Stimulated activated CD4-positive, alpha-beta T cell treated with anti-CD3 and anti-CD28 coated beads, Interleukin-1b, Interleukin-23, amount 100 ng/mL, for 1 hour (primary cell): ENCODE data around the gene SLC4A1AP.
A peak's percentile ranks its signal among the peaks of the same experiment; 100 is the strongest.
"Not testable (repeated sequence)": the region's sequence is repeated elsewhere in the genome, so short reads cannot be mapped to it uniquely, and the experiment has no call there.

Experiments
- DNase-seq, 2 donors: peaks; one replicate each; pipeline ENCODE4 v3.0.0-alpha.2; 2020; ENCODE audit warnings: low read depth in 2 of 2

SLC4A1AP gene

DNA sequence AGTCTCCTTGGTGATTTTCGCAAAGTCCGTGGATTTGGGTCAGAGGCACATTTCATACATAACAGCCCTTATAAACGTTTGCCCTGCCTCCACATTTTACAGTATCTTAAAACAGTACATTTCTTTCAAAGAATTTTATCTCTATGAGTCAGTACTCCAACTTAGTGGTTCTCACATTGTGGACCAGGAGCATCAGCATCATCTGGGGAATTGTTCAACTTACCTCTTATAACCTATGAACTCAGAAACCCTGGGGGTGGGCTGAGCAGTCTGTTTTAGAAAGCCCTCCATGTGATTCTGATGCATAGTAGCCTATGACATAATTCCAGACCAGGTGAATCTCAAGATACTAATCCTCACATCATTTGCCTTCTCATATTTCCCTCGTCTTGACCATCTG lies 12.6 kb upstream of the SLC4A1AP start:
- DNase-seq, result no peak

GRCh38 chr2:27652341-27652740 lies 11.3 kb upstream of the SLC4A1AP start:
- DNase-seq, result no peak

- DNase-seq, result no peak
Observed at GRCh38 chr2:27652790-27653189, 10.9 kb upstream of the SLC4A1AP start.

GRCh38 chr2:27653397-27653796 lies 10.3 kb upstream of the SLC4A1AP start:
- DNase-seq, result no peak

DNA sequence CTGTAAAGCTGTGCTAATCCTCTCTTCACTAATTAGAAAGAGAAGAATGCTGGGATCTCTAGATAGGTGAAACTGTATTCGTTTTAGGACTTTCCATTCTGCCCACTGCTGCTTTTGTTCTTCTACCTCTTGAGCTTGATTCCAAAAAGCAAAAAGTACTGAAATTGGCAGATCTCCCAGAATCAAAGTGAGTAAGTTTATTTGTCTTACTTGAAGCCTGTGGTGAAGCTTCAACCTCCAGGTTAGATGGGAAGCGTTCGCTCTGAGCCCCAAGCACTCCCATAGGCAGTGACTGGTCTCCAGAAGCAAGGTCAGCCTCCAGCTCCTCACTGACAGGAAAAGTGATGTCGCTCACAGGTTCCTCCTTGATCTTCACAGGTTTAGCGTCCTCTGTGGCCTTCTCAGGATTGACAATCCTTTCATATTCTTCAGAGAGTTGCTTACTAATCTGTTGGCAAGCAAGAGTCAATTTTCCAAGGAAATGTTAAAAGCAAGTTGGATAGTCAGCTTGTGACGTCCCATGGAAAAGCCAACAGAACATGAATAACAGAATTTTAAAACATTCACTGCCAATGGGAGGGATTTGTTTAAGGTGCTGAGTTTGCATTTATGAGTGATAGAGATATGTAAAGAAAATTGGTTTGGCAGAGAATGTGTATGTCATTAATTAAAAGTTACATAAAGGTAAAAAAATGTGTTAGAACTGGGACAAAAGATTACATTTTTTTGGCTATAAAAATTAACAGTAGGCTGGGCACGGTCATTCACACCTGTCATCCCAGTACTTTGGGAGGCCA lies 8.3 kb upstream of the SLC4A1AP start:
- DNase-seq, result no peak

DNA sequence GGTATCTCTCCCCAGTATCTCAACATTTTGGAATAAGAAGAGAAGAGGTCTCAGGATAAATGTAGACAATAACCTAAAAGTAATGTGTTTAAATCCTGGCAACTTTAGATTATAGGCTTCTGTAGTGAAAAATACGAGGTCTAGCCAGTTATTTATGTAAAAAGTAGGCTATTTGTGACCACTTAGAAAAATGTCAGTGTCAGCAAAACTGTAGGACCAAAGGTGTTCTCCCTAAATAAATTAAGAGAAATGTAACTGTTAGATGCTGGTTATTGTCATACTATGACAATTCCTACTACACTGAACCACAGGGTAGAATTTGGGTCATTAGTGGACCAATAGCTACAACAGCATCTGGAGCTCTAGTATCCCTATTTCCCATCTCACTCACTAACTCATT lies 2.3 kb upstream of the SLC4A1AP start:
- DNase-seq, result no peak

GRCh38 chr2:27664154-27664574 lies 475 bp downstream of the SLC4A1AP start:
- DNase-seq, result no peak

DNA sequence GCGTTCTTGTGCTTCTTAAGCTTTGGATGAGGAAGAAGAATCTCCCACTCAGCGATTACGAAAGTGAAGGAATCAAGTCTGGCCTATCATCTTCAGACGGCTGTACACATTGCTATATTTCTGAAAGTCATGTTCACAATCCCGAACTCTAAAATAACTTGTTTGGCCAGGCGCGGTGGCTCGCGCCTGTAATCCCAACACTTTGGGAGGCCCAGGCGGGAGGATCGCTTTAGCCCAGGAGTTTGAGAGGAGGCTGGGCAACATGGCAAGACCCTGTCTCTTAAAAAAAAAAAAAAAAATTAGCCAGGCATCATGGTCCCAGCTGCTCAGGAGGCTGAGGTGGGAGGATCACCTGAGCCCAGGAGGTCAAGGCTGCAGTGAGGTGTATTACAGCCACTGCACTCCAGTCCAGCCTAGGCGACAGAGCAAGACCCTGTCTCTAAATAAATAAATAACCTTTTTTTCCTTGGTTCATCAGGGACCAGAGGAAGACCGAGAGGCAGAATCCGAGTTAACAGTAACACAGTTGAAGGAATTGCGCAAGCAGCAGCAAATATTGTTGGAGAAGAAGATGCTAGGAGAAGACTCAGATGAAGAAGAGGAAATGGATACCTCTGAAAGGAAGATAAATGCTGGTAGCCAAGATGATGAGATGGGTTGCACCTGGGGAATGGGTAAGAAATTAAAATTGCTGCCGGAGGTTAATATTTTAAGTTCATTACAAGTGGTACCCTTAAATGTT lies 1.1 kb downstream of the SLC4A1AP start:
- DNase-seq, result no peak

- no peak for DNase-seq
Observed at GRCh38 chr2:27667446-27667845, 3.8 kb downstream of the SLC4A1AP start.

GRCh38 chr2:27671235-27671634 lies 7.5 kb downstream of the SLC4A1AP start:
- DNase-seq, result no peak

DNA sequence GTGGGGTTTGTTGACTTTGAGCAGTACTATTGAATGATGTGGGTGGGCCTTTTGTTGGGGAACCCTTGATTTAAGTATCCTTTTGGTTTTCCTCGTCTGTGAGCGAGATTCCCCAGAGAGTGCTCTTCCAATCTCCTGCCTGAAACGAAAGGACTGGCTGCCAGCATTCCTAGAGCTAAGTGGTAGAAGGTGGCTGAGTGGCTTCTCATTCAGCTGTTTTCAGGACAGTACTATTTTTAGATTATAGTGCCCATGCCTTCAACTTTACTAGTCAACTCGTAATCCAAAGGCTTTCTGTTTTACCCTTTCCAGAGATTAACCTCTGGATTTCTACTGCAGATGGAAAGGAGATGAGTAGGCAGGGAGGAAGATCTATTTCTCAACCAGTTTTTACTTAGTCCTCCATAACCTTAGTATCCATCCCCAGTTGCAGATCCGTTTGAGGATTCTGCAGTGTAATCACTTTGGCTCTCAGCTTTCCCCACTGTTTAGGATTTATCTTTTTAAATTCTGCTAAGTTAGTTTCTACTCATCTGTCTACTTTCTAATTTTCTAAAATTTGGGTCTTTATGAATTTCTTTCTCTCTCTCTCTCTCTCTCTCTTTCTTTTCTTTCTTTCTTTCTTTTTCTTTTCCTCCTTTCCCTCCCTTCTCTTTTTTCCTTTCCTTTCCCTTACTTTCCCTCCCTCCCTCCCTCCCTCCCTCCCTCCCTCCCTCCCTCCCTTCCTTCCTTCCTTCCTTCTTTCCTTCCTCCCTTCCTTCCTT lies 9.2 kb downstream of the SLC4A1AP start:
- DNase-seq, result no peak

DNA sequence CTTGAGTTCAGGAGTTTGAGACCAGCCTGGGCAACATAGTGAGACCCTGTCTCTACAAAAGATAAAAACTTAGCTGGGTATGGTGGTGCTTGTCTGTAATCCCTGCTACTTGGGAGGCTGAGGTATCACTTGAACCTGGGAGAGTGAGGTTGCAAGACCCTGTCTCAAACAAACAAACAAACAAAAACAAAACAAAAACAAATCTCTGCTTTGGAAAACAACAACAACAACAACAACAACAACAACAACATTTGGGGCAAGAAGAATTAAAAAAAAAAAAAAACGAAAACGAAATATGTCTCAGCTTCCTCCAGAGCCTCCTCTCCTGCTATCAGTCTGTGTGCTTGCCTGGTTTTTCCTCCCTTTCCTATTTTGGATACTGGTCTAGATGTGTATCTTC lies 16.9 kb downstream of the SLC4A1AP start:
- no peak for DNase-seq

- no peak for DNase-seq
Observed at GRCh38 chr2:27681841-27682240, 18.2 kb downstream of the SLC4A1AP start.

- not testable (repeated sequence) for DNase-seq
Observed at GRCh38 chr2:27682334-27682771, 18.7 kb downstream of the SLC4A1AP start.

- DNase-seq, result peak; percentile 77
Observed at GRCh38 chr2:27683390-27684071, 19.8 kb downstream of the SLC4A1AP start.

- DNase-seq, result not testable (repeated sequence)
Observed at GRCh38 chr2:27685006-27685405, 21.3 kb downstream of the SLC4A1AP start.

- DNase-seq, result no peak
Observed at GRCh38 chr2:27685577-27685976, 21.9 kb downstream of the SLC4A1AP start.

DNA sequence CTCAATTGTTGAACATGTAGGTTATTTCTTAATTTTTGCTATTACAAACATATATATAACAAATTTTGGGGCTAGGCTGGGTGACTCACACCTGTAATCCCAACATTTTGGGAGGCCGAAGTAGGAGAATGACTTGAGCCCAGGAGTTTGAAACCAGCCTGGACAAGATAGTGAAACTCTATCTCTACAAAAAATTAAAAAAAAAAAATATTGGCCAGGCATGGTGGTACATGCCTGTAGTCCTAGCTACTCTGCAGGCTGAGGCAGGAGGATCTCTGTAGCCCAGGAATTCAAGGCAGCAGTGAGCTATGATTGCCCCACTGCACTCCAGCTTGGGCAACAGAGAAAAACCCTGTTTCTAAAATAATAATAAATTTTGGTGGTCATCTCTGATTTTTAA lies 23.5 kb downstream of the SLC4A1AP start:
- no peak for DNase-seq

DNA sequence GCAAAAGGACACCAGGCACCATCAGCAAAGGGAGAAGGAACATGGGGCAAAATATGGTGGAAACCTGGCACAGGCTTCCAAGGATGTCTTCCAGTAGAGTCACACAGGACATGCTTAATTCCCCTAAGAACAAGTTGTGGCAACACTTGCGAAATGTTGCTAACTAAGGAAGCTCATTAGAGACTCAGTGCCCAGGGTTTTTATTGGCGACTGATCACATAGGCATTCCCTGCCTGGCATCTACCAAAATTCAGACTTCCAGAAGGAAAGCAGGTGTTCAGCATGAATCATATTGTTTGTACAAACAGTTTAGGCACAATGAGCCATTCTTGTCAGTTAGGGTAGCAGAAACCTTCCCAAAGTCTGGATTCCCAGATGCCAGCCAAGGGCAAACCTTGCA lies 25.7 kb downstream of the SLC4A1AP start:
- no peak for DNase-seq

DNA sequence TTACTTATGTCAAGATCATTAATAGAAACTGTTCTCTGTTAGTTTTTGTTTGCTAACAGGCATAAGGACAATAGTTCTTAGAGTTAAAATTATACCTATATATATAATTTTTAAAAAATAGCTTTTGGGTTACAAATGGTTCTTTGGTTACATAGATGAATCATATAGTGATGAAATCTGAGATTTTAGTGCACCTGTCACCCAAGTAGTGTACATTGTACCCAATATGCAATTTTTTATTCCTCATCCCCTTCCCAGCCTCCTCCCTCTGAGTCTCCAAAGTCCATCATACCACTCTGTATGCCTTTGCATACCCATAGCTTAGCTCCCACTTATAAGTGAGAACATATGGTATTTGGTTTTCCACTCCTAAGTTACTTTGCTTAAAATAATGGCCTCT lies 26.4 kb downstream of the SLC4A1AP start:
- DNase-seq, result no peak

DNA sequence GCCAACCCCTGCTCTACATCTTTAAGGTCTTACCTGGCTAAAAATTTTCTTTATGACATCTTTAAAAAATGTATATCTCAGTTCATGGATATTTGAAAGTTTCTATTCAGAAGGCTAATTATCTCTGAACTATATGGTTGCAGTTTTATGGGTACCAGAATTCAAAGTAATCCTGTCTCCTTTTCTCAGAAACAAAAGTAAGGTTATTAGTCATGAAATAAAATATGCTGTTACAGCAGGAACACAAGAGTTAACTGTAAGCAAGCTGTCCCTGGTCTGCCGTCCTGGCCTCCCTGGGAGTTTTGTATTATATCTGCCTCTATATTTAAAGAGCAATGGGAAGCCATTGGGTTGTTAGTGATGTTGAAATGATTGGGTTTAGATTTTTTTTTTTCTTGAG lies 34.0 kb downstream of the SLC4A1AP start:
- DNase-seq, result no peak

- no peak for DNase-seq
Observed at GRCh38 chr2:27701676-27702075, 38.0 kb downstream of the SLC4A1AP start.
